ENCODE results near the gene NPHP4.

NPHP4 gene

GRCh38 chr1:5877001-5877400, 115.2 kb downstream of the NPHP4 start:
- Histone ChIP-seq H3K36me3 (ENCODE audit: insufficient read depth, low read length) (peaks cover 8% of the 10 kb centered on the region), H4K20me1 (ENCODE audit: insufficient read depth, low read length) (no peaks in the 10 kb centered on the region), H3K27ac (ENCODE audit: low read depth, low read length, poor library complexity, severe bottlenecking) (no peak overlapping the region)

GRCh38 chr1:5876094-5876650, 116.1 kb downstream of the NPHP4 start:
- Histone ChIP-seq H3K27me3 (ENCODE audit: insufficient read depth, low read length) (no peaks in the 10 kb centered on the region), H2AFZ (ENCODE audit: low read length) (no peak overlapping the region), H3K4me2 (ENCODE audit: low read length) (no peak overlapping the region), H3K4me3 (ENCODE audit: low read depth, low read length, poor library complexity, severe bottlenecking) (no peak overlapping the region), H3K9me3 (ENCODE audit: low read length) (no peaks in the 10 kb centered on the region), H3K79me2 (ENCODE audit: insufficient read depth, low read length) (no peaks in the 10 kb centered on the region), H3K27ac (ENCODE audit: low read depth, low read length, poor library complexity, severe bottlenecking) (no peak overlapping the region), H3K9ac (ENCODE audit: low read length) (no peak overlapping the region), H3K9me2 (ENCODE audit: low read depth, low read length) (no peaks in the 10 kb centered on the region), H3K4me1 (ENCODE audit: insufficient read depth, low read length, severe bottlenecking) (no peaks in the 10 kb centered on the region), H3F3A (ENCODE audit: insufficient read depth, low read length) (no peaks in the 10 kb centered on the region), H3K36me3 (ENCODE audit: insufficient read depth, low read length) (peaks cover 8% of the 10 kb centered on the region), H4K20me1 (ENCODE audit: insufficient read depth, low read length) (no peaks in the 10 kb centered on the region)
- TF ChIP-seq CTCF (IDR thresholded peaks at IDR 0.05; ENCODE audit: low read length) (no peak), EZH2 (IDR thresholded peaks at IDR 0.05; ENCODE audit: borderline replicate concordance, low read length) (no peak)

More at GRCh38 chr1:5877001-5877400, 115.2 kb downstream of the NPHP4 start:
- H3K9me3 ChIP-seq (ENCODE audit: low read length), result no peaks in the 10 kb centered on the region
- no peak overlapping the region for H3K4me2 ChIP-seq (ENCODE audit: low read length)
- no peaks in the 10 kb centered on the region for H3K79me2 ChIP-seq (ENCODE audit: insufficient read depth, low read length)
- H3F3A ChIP-seq (ENCODE audit: insufficient read depth, low read length), result no peaks in the 10 kb centered on the region
- H3K9me2 ChIP-seq (ENCODE audit: low read depth, low read length), result no peaks in the 10 kb centered on the region
- H3K4me1 ChIP-seq (ENCODE audit: insufficient read depth, low read length, severe bottlenecking), result no peaks in the 10 kb centered on the region
- no peaks in the 10 kb centered on the region for H3K27me3 ChIP-seq (ENCODE audit: insufficient read depth, low read length)
- TF ChIP-seq EZH2 (IDR thresholded peaks at IDR 0.05; ENCODE audit: borderline replicate concordance, low read length), result no peak
- no peak for TF ChIP-seq CTCF (IDR thresholded peaks at IDR 0.05; ENCODE audit: low read length)
- H3K4me3 ChIP-seq (ENCODE audit: low read depth, low read length, poor library complexity, severe bottlenecking), result no peak overlapping the region
- H3K9ac ChIP-seq (ENCODE audit: low read length), result no peak overlapping the region
- H2AFZ ChIP-seq (ENCODE audit: low read length), result no peak overlapping the region

GRCh38 chr1:5875345-5875910, 116.8 kb downstream of the NPHP4 start:
- H2AFZ ChIP-seq (ENCODE audit: low read length), result no peak overlapping the region
- no peaks in the 10 kb centered on the region for H3K9me2 ChIP-seq (ENCODE audit: low read depth, low read length)
- TF ChIP-seq CTCF (IDR thresholded peaks at IDR 0.05; ENCODE audit: low read length) (no peak), EZH2 (IDR thresholded peaks at IDR 0.05; ENCODE audit: borderline replicate concordance, low read length) (no peak)
- H3K9ac ChIP-seq (ENCODE audit: low read length), result no peak overlapping the region
- H3K27ac ChIP-seq (ENCODE audit: low read depth, low read length, poor library complexity, severe bottlenecking), result no peak overlapping the region
- no peaks in the 10 kb centered on the region for H3K4me1 ChIP-seq (ENCODE audit: insufficient read depth, low read length, severe bottlenecking)
- no peak overlapping the region for H3K4me2 ChIP-seq (ENCODE audit: low read length)
- H4K20me1 ChIP-seq (ENCODE audit: insufficient read depth, low read length), result no peaks in the 10 kb centered on the region
- no peaks in the 10 kb centered on the region for H3K9me3 ChIP-seq (ENCODE audit: low read length)
- peaks cover 8% of the 10 kb centered on the region for H3K36me3 ChIP-seq (ENCODE audit: insufficient read depth, low read length)
- H3K79me2 ChIP-seq (ENCODE audit: insufficient read depth, low read length), result no peaks in the 10 kb centered on the region
- no peak overlapping the region for H3K4me3 ChIP-seq (ENCODE audit: low read depth, low read length, poor library complexity, severe bottlenecking)
- H3K27me3 ChIP-seq (ENCODE audit: insufficient read depth, low read length), result no peaks in the 10 kb centered on the region
- H3F3A ChIP-seq (ENCODE audit: insufficient read depth, low read length), result no peaks in the 10 kb centered on the region

All from OCI-LY1 (cell line).